GM23338 (cell line): ENCODE measurements around the gene ZNF550.

Experiments used
- CTCF ChIP-seq, 2 experiments: fragments of 200-600 bp in 1 of 2; sonication (generic) in 1 of 2; conservative IDR thresholded peaks; 2 replicates each; pipeline versions ENCODE4 v1.5.1 to v1.6.1; 2016 to 2017; ENCODE audit warnings: antibody characterized with exemption in 2 of 2, low read depth in 2 of 2, mild to moderate bottlenecking in 2 of 2, moderate library complexity in 1 of 2
- ETS1 ChIP-seq: IDR thresholded peaks from 2 replicates; pipeline ENCODE4 v1.6.1; 2016; ENCODE audit warnings: antibody characterized with exemption
- EZH2 ChIP-seq: fragments of 200-600 bp; sonication (generic); IDR thresholded peaks from one replicate; pipeline ENCODE4 v1.8.0; 2017; ENCODE audit warnings: antibody characterized with exemption, mild to moderate bottlenecking, low read depth; ENCODE audit not compliant: unreplicated experiment
- EZH2phosphoT487 ChIP-seq: fragments of 200-600 bp; sonication (generic); IDR thresholded peaks from one replicate; pipeline ENCODE4 v1.8.1; 2018; ENCODE audit warnings: antibody characterized with exemption; ENCODE audit not compliant: unreplicated experiment
- JUNB ChIP-seq: IDR thresholded peaks from one replicate; pipeline ENCODE4 v1.6.1; 2016; ENCODE audit warnings: antibody characterized with exemption; ENCODE audit not compliant: unreplicated experiment
- REST ChIP-seq: IDR thresholded peaks from one replicate; pipeline ENCODE4 v1.6.1; 2018; ENCODE audit warnings: antibody characterized with exemption; ENCODE audit not compliant: unreplicated experiment

- TF ChIP-seq CTCF (conservative IDR thresholded peaks at IDR 0.05; ENCODE audit: low read depth in 2 of 2) (no peak), JUNB (no peak), REST (no peak), EZH2phosphoT487 (no peak), ETS1 (no peak), EZH2 (no peak)
Observed at GRCh38 chr19:57559008-57559403, 657 bp downstream of the ZNF550 start.
